HepG2 (cell line): ENCODE results near the gene TNS4. TPM values are rescaled to one million over a fixed set of nuclear protein-coding genes. Genes with fewer than 3 reads are reported as not detected.
A peak's percentile ranks its signal among the peaks of the same experiment; 100 is the strongest.

Source experiments
- ATAC-seq: fragments of 200-7000 bp; cut with Tn5 transposase; 3 replicates; pipeline ENCODE4 v1.9.1; 2020; ENCODE audit warnings: mild to moderate bottlenecking, moderate library complexity
- Bru-seq: library from RNA; stranded (reverse); fragments of 400-500 nt; gene quantifications from one replicate; lab custom pipeline; 2021; lab: Mats Ljungman, UMichigan
- BruChase-seq, 2 experiments: library from RNA; stranded (reverse); fragments of 400-500 nt; gene quantifications; one replicate each; lab custom pipeline; 2021; lab: Mats Ljungman, UMichigan
- BruUV-seq: library from RNA; stranded (reverse); fragments of 400-500 nt; replicated peaks from 2 replicates; lab custom pipeline; 2021; lab: Mats Ljungman, UMichigan
- CTCF ChIA-PET: fragments of 300-600 bp; formaldehyde crosslinking; extraction: SDS; loops from one replicate; lab custom pipeline; 2021; ENCODE audit warnings: low total read pairs, inconsistent platforms, low intra/inter-chr PET ratio; lab: Yijun Ruan, JAX
- POLR2A ChIA-PET: fragments of 350-600 bp; sonication (Branson Sonifier 250); formaldehyde crosslinking; loops from one replicate; lab custom pipeline; 2020; ENCODE audit warnings: antibody characterized with exemption, inconsistent platforms; lab: Yijun Ruan, JAX
- DNase-seq: peaks from one replicate; pipeline ENCODE4 v3.0.0-alpha.2; 2015; ENCODE audit warnings: low spot score
- FAIRE-seq: peaks from 3 replicates; lab custom pipeline; 2011; peaks lifted over from hg19 to GRCh38; lab: Jason Lieb, UNC
- H2AFZ ChIP-seq: one replicate; pipeline ENCODE4 v1.6.1; 2011; ENCODE audit warnings: low read length, inconsistent platforms
- H3K27ac ChIP-seq: fragments of 300-600 bp; 3 replicates; pipeline ENCODE4 v1.8.0; 2011; ENCODE audit warnings: mixed run types, mild to moderate bottlenecking, mixed read lengths, low read length, inconsistent platforms; ENCODE audit not compliant: insufficient read depth; ENCODE audit errors: extremely low read length
- H3K27me3 ChIP-seq, 2 experiments: fragments of 200-600 bp in 1 of 2; 2 replicates in 1 of 2; 3 replicates in 1 of 2; pipeline versions ENCODE4 v1.6.0 to v1.8.0; 2011; ENCODE audit warnings: low read length in 2 of 2, mild to moderate bottlenecking in 2 of 2, moderate library complexity in 2 of 2, inconsistent platforms in 1 of 2; ENCODE audit not compliant: insufficient read depth in 2 of 2, control insufficient read depth in 1 of 2
- H3K36me3 ChIP-seq, 2 experiments: fragments of 200-600 bp in 1 of 2; replicated peaks in 1 of 2; 2 replicates in 1 of 2; 3 replicates in 1 of 2; pipeline versions ENCODE4 v1.5.1 to v1.8.0; 2011; ENCODE audit warnings: low read length in 2 of 2, inconsistent platforms in 1 of 2; ENCODE audit not compliant: insufficient read depth in 2 of 2, control insufficient read depth in 1 of 2
- H3K4me1 ChIP-seq: 2 replicates; pipeline ENCODE4 v1.5.1; 2012; ENCODE audit warnings: low read length, inconsistent platforms; ENCODE audit not compliant: insufficient read depth
- H3K4me2 ChIP-seq: 2 replicates; pipeline ENCODE4 v1.6.0; 2011; ENCODE audit warnings: low read depth, low read length, inconsistent platforms
- H3K4me3 ChIP-seq, 3 experiments: fragments of 200-600 bp in 1 of 3; sonication (generic), shearing (Covaris generic) in 1 of 3; replicated peaks in 1 of 3; 2 replicates each; pipeline ENCODE4 v1.5.1; 2011 to 2016; ENCODE audit warnings: low read length in 3 of 3, inconsistent platforms in 2 of 3, low read depth in 2 of 3, mild to moderate bottlenecking in 2 of 3, control low read depth in 1 of 3, mixed read lengths in 1 of 3; ENCODE audit not compliant: insufficient read depth in 1 of 3
- H3K79me2 ChIP-seq: one replicate; pipeline ENCODE4 v1.6.1; 2011; ENCODE audit warnings: low read length, inconsistent platforms; ENCODE audit not compliant: insufficient read depth
- H3K9ac ChIP-seq: 2 replicates; pipeline ENCODE4 v1.6.0; 2011; ENCODE audit warnings: mild to moderate bottlenecking, low read depth, low read length, inconsistent platforms; ENCODE audit not compliant: insufficient read depth
- H3K9me3 ChIP-seq: 2 replicates; pipeline ENCODE4 v1.5.1; 2012; ENCODE audit warnings: mild to moderate bottlenecking, low read length
- H4K20me1 ChIP-seq: 2 replicates; pipeline ENCODE4 v1.6.0; 2011; ENCODE audit warnings: inconsistent platforms, mild to moderate bottlenecking, low read length, moderate library complexity; ENCODE audit not compliant: insufficient read depth
- FOXK1 ChIP-seq: sonication (generic); formaldehyde crosslinking; IDR thresholded peaks from 2 replicates; pipeline ENCODE4 v1.4.0; 2020; ENCODE audit warnings: low read depth, missing genetic modification reagents, borderline replicate concordance
- HNRNPL ChIP-seq: fragments of 200-400 bp; formaldehyde crosslinking; IDR thresholded peaks from 2 replicates; pipeline ENCODE4 v1.6.1; 2017; ENCODE audit warnings: mild to moderate bottlenecking, low read depth, low read length
- MIER2 ChIP-seq: IDR thresholded peaks from 2 replicates; pipeline ENCODE4 v1.6.1; 2016; ENCODE audit warnings: missing biosample characterization, missing genetic modification reagents
- MYC ChIP-seq: sonication (generic); formaldehyde crosslinking; IDR thresholded peaks from 2 replicates; pipeline ENCODE4 v1.9.0; 2021; ENCODE audit warnings: missing genetic modification reagents, borderline replicate concordance
- PREB ChIP-seq: sonication (generic); formaldehyde crosslinking; IDR thresholded peaks from 2 replicates; pipeline ENCODE4 v1.4.0; 2020; ENCODE audit warnings: missing genetic modification reagents
- RBM22 ChIP-seq: fragments of 200-400 bp; formaldehyde crosslinking; optimal IDR thresholded peaks from 2 replicates; pipeline ENCODE3; 2017; ENCODE audit warnings: mild to moderate bottlenecking, low read length, moderate library complexity
- SP5 ChIP-seq: IDR thresholded peaks from 2 replicates; pipeline ENCODE4 v1.6.1; 2016; ENCODE audit warnings: low read depth, borderline replicate concordance
- ZBTB14 ChIP-seq: sonication (generic); formaldehyde crosslinking; IDR thresholded peaks from 2 replicates; pipeline ENCODE4 v1.4.0; 2020; ENCODE audit warnings: missing genetic modification reagents
- ZBTB46 ChIP-seq: sonication (generic); formaldehyde crosslinking; IDR thresholded peaks from 2 replicates; pipeline ENCODE4 v1.4.0; 2020; ENCODE audit warnings: mild to moderate bottlenecking, missing genetic modification reagents, borderline replicate concordance
- ZFP90 ChIP-seq: sonication (generic); formaldehyde crosslinking; IDR thresholded peaks from 2 replicates; pipeline ENCODE4 v1.8.0; 2022; ENCODE audit warnings: missing genetic modification reagents, mild to moderate bottlenecking, inconsistent platforms, borderline replicate concordance
- ZFX ChIP-seq: sonication (generic); formaldehyde crosslinking; IDR thresholded peaks from 2 replicates; pipeline ENCODE4 v1.4.0; 2020; ENCODE audit warnings: mild to moderate bottlenecking, low read depth, missing genetic modification reagents, moderate library complexity
- ZFY ChIP-seq: sonication (generic); formaldehyde crosslinking; IDR thresholded peaks from 2 replicates; pipeline ENCODE4 v1.4.0; 2020; ENCODE audit warnings: missing genetic modification reagents
- ZNF615 ChIP-seq: sonication (generic); formaldehyde crosslinking; IDR thresholded peaks from 2 replicates; pipeline ENCODE4 v1.5.0; 2020; ENCODE audit warnings: mild to moderate bottlenecking, missing genetic modification reagents, borderline replicate concordance
- ZNF746 ChIP-seq: sonication (generic); formaldehyde crosslinking; IDR thresholded peaks from 2 replicates; pipeline ENCODE4 v1.8.0; 2022; ENCODE audit warnings: mild to moderate bottlenecking, missing genetic modification reagents
- WGBS: methylation state at CpG from one replicate; pipeline ENCODE4 v1.1.6; 2017; ENCODE audit warnings: low lambda C conversion rate; 5-methylcytosine and 5-hydroxymethylcytosine counted together
- in situ Hi-C: cut with HindIII; loops from 2 replicates; pipeline ENCODE4 v1.10.0; 2017; ENCODE audit warnings: low pct_unique_long_range_greater_than_20kb; ENCODE audit not compliant: extremely low pct_ligation_motif_present
- intact Hi-C: fragments of 100-400 bp; cut with micrococcal nuclease; formaldehyde crosslinking; loops from one replicate; pipeline ENCODE4 v1.10.0; 2022; ENCODE audit not compliant: unreplicated experiment
- long read RNA-seq, 2 experiments: library from RNA in 1 of 2; library from polyadenylated mRNA in 1 of 2; stranded (forward) in 1 of 2; unstranded in 1 of 2; transcript quantifications; one replicate each; pipeline ENCODE4 v2.0.0, GENCODE V29; 2019 to 2022
- polyA minus RNA-seq, 3 experiments: library from RNA; depleted of rRNA, polyadenylated mRNA; stranded (reverse); fragments of >200 nt; gene quantifications; 2 replicates each; pipeline ENCODE4 v1.2.3, GENCODE V29; 2011; ENCODE audit warnings: low replicate concordance in 1 of 3
- polyA plus RNA-seq, 8 experiments: library from polyadenylated mRNA; depleted of rRNA in 3 of 8; stranded (reverse) in 7 of 8; unstranded in 1 of 8; fragments of >200 nt; fragmentation: Illumina TruSeq in 4 of 8; extraction: Trizol in 4 of 8; gene quantifications; 2 replicates each; pipeline versions ENCODE4 v1.2.1 to v1.2.3, GENCODE V29; 2011 to 2016; ENCODE audit warnings: low read depth in 4 of 8, missing spikeins in 1 of 8, mixed read lengths in 1 of 8; ENCODE audit not compliant: insufficient read depth in 1 of 8
- total RNA-seq, 5 experiments: library from RNA; depleted of rRNA; stranded (reverse); fragments of >200 nt; fragmentation: Illumina TruSeq; extraction: Trizol; gene quantifications; 2 replicates each; pipeline ENCODE4 v1.2.3, GENCODE V29; 2016; ENCODE audit warnings: low read depth in 1 of 5

The TNS4 gene
- total RNA-seq (2016; rRNA removed; fragmentation: Illumina TruSeq; extraction: Trizol) (0.58 TPM in 2 replicates), polyA plus RNA-seq (2011; rRNA removed) (1.7 and 2.1 TPM in 2 replicates), polyA minus RNA-seq (2011; rRNA and poly(A)+ RNA removed; ENCODE audit: low replicate concordance) (7.4 and 24.1 TPM in 2 replicates), Bru-seq, nascent RNA (percentile 53 among the genes with signal in this experiment), BruChase-seq, experiment 1, labeled RNA remaining after a 6-hour chase (percentile 51 among the genes with signal in this experiment), BruChase-seq, experiment 2, labeled RNA remaining after a 2-hour chase (percentile 55 among the genes with signal in this experiment)
- total RNA-seq (2016; cell fraction: cytosol; rRNA removed; fragmentation: Illumina TruSeq; extraction: Trizol; ENCODE audit: low read depth): 0.18 and 0.20 TPM in 2 replicates
- total RNA-seq (2016; cell fraction: insoluble cytoplasmic fraction; rRNA removed; fragmentation: Illumina TruSeq; extraction: Trizol): 0.32 and 0.51 TPM in 2 replicates
- total RNA-seq (2016; cell fraction: membrane; rRNA removed; fragmentation: Illumina TruSeq; extraction: Trizol): 0.31 and 0.38 TPM in 2 replicates
- 0.37 and 1.3 TPM in 2 replicates for total RNA-seq (2016; cell fraction: nucleus; rRNA removed; fragmentation: Illumina TruSeq; extraction: Trizol)
- 0.69 and 1.3 TPM in 2 replicates for polyA plus RNA-seq (2011; cell fraction: cytosol; rRNA removed)
- 7.1 and 10.8 TPM in 2 replicates for polyA plus RNA-seq (2011; cell fraction: nucleus; rRNA removed)
- polyA plus RNA-seq (2012): 0.37 and 0.42 TPM in 2 replicates
- 0.20 and 0.22 TPM in 2 replicates for polyA plus RNA-seq (2016; cell fraction: cytosol; fragmentation: Illumina TruSeq; extraction: Trizol; ENCODE audit: low read depth)
- 1.3 and 2.3 TPM in 2 replicates for polyA plus RNA-seq (2016; cell fraction: insoluble cytoplasmic fraction; fragmentation: Illumina TruSeq; extraction: Trizol; ENCODE audit: low read depth)
- polyA plus RNA-seq (2016; cell fraction: membrane; fragmentation: Illumina TruSeq; extraction: Trizol; ENCODE audit: low read depth): 0.34 and 0.72 TPM in 2 replicates
- polyA plus RNA-seq (2016; cell fraction: nucleus; fragmentation: Illumina TruSeq; extraction: Trizol; ENCODE audit: insufficient read depth, low read depth): 4.4 and 6.8 TPM in 2 replicates
- 2.6 and 3.7 TPM in 2 replicates for polyA minus RNA-seq (2011; cell fraction: cytosol; rRNA and poly(A)+ RNA removed)
- 4.0 and 6.1 TPM in 2 replicates for polyA minus RNA-seq (2011; cell fraction: nucleus; rRNA and poly(A)+ RNA removed)
- long read RNA-seq, experiment 1: 0 reads
- long read RNA-seq, experiment 2, full-length matches to known transcripts: 2 of 12 reads
- long read RNA-seq, experiment 2, partial matches to known transcripts: 5 of 12 reads
- long read RNA-seq, experiment 2, other reads (novel, unspliced or antisense): 5 of 12 reads

- H3K27ac ChIP-seq: no peak within 1 kb of the TSS
- ChIA-PET CTCF (no interaction called here), POLR2A (interaction anchor here (0.6 to 1.1 kb wide), 3 partner anchors 8 to 55 kb away, joined by 3 to 4 read pairs (median 3); no protein-coding TSS in a partner anchor)
- in situ Hi-C loops (no loop called here), intact Hi-C loops (no loop called here)
- 4% methylated on average over 6 of the region's 7 CpGs for WGBS
- peaks cover 0 to 16% of the 10 kb centered on the region in 2 experiments; a peak in 4 of 5 replicates for H3K27me3 ChIP-seq
- H3K9ac ChIP-seq: no peak within 1 kb of the TSS
- no peaks in the 10 kb centered on the region for H3K79me2 ChIP-seq
- no peaks in the 10 kb centered on the region for H4K20me1 ChIP-seq
- H3K4me3 ChIP-seq: peak within 1 kb of the TSS in 2 of 3 experiments; percentile 34 to 48; a peak in 3 of 6 replicates
- ATAC-seq (peak; percentile 15; the same call in 1 of the 3 replicates), DNase-seq (peak; percentile 50), FAIRE-seq (no peak)
- peaks cover 42% of the 10 kb centered on the region for H3K4me1 ChIP-seq
- no peaks in the 10 kb centered on the region for H3K36me3 ChIP-seq
- H3K4me2 ChIP-seq: peak within 1 kb of the TSS; percentile 34; the same call in 1 of the 2 replicates
- no peaks in the 10 kb centered on the region for H3K9me3 ChIP-seq
- H2AFZ ChIP-seq: no peak within 1 kb of the TSS
- BruUV-seq: no TSS peak
- TF ChIP-seq ZNF615 (CRISPR knock-in tag): no peak
- peak; percentile 44; the same call in 1 of the 2 replicates for TF ChIP-seq HNRNPL
- TF ChIP-seq SP5 (CRISPR knock-in tag): peak; percentile 55; the same call in 1 of the 2 replicates
- no peak for TF ChIP-seq PREB (CRISPR knock-in tag)
- no peak for TF ChIP-seq ZBTB46 (CRISPR knock-in tag)
- TF ChIP-seq FOXK1: no peak
- TF ChIP-seq ZNF746: no peak
- no peak for TF ChIP-seq MIER2 (CRISPR knock-in tag)
- TF ChIP-seq ZFY: 0 out of 2 replicates have a peak, but pooled peaks have one; percentile 27
- TF ChIP-seq MYC: 0 out of 2 replicates have a peak, but pooled peaks have one; percentile 30
- TF ChIP-seq ZBTB14: 0 out of 2 replicates have a peak, but pooled peaks have one; percentile 23
- TF ChIP-seq ZFX (CRISPR knock-in tag): 0 out of 2 replicates have a peak, but pooled peaks have one; percentile 21
- no peak for TF ChIP-seq RBM22
- TF ChIP-seq ZFP90 (CRISPR knock-in tag): 0 out of 2 replicates have a peak, but pooled peaks have one; percentile 30
These were observed at the start of gene TNS4 for GRCh38 chr17:40501499-40501911. TSS of gene TNS4 (minus strand) at chr17:40501623. CDS start at chr17:40496425, 5,198 bp downstream.
